Ovary (tissue), 9 donors: Measurements from ENCODE around the gene SORCS2. TPM values are rescaled to one million over a fixed set of nuclear protein-coding genes. Genes with fewer than 3 reads are reported as not detected.

Source experiments
- DNase-seq, 5 donors: peaks; one replicate each; pipeline ENCODE4 v3.0.0-alpha.2; 2019 to 2020
- H3K27ac ChIP-seq, 2 donors: fragments of 200-600 bp; one replicate each; pipeline versions ENCODE4 v1.5.1 to v1.8.0; 2019 to 2022
- H3K27me3 ChIP-seq: fragments of 200-600 bp; one replicate; pipeline ENCODE4 v1.8.0; 2022
- H3K36me3 ChIP-seq: fragments of 200-600 bp; sonication (generic); one replicate; pipeline ENCODE4 v1.5.1; 2019
- H3K4me1 ChIP-seq: one replicate; pipeline ENCODE4 v1.8.1; 2013; ENCODE audit warnings: mild to moderate bottlenecking, moderate library complexity; ENCODE audit not compliant: insufficient read depth
- H3K4me3 ChIP-seq: fragments of 200-600 bp; sonication (generic); one replicate; pipeline ENCODE4 v1.5.1; 2017
- H3K9me3 ChIP-seq, 2 donors: fragments of 200-600 bp in 1 of 2; sonication (generic) in 1 of 2; one replicate each; pipeline versions ENCODE4 v1.5.1 to v1.8.1; 2013 to 2019; ENCODE audit warnings: mild to moderate bottlenecking in 1 of 2, moderate library complexity in 1 of 2
- CTCF ChIP-seq, 3 donors: fragments of 450-650 bp in 2 of 3; fragments of 200-600 bp in 1 of 3; IDR thresholded peaks; one replicate each; pipeline versions ENCODE4 v1.5.1 to v1.8.0; 2016 to 2022; ENCODE audit warnings: antibody characterized with exemption in 3 of 3, mild to moderate bottlenecking in 1 of 3
- EP300 ChIP-seq: sonication (generic); formaldehyde crosslinking; IDR thresholded peaks from one replicate; pipeline ENCODE4 v1.6.1; 2017; ENCODE audit warnings: antibody characterized with exemption
- POLR2A ChIP-seq: fragments of 450-650 bp; IDR thresholded peaks from one replicate; pipeline ENCODE4 v1.6.1; 2017; ENCODE audit warnings: antibody characterized with exemption, mild to moderate bottlenecking, moderate library complexity
- WGBS, 3 donors: extraction: QIAGEN DNeasy Blood & Tissue Kit in 1 of 3; methylation state at CpG; one replicate each; pipeline versions ENCODE4 v1.1.5 to v1.1.7; 2013 to 2017; 5-methylcytosine and 5-hydroxymethylcytosine counted together
- intact Hi-C, 4 donors: fragments of 100-400 bp; cut with DNase I; formaldehyde crosslinking; loops; one replicate each; pipeline versions ENCODE4 v1.11.0 to v1.15.1; 2022 to 2023
- polyA plus RNA-seq, 2 donors: library from polyadenylated mRNA; stranded (reverse); fragments of 200-250 nt in 1 of 2; fragments of 350-450 nt in 1 of 2; fragmentation: Illumina TruSeq in 1 of 2; extraction: RNeasy Lipid Tissue Mini Kit (QIAGEN cat#74804) in 1 of 2; gene quantifications; one replicate each; pipeline ENCODE4 v1.2.3, GENCODE V29; 2013 to 2014
- total RNA-seq, 7 donors: library from RNA; depleted of rRNA in 2 of 7; stranded (reverse); fragments of >200 nt in 2 of 7; fragmentation: NEBNext Ultra II Directional in 3 of 7; extraction: Animal tissue kit (Norgen Biotek cat#: 25700) in 3 of 7; gene quantifications; one replicate each; pipeline versions ENCODE4 v1.1.0 to v1.2.4, GENCODE V29; 2016 to 2023
- donor health status: DM: no; HTN: no; CAD: no; lungs with moderate emphysema.
- donor health status: DM: no; HTN: no; CAD: no.
- donor health status: Bipolar disorder and iron deficiency.
- donor health status: DM: yes; HTN: yes; CAD: no.
- donor health status: DM: no; HTN: no; CAD: no.
- donor health status: DM: yes; HTN: yes; CAD: no.

SORCS2 gene
- total and polyA plus RNA-seq, 9 donors = 0.60 to 23.9 (median 7.1) TPM

GRCh38 chr4:7486101-7486500 lies 293.8 kb downstream of the SORCS2 start:
- no peak overlapping the region for H3K4me3 ChIP-seq
- no peaks in the 10 kb centered on the region for H3K36me3 ChIP-seq
- DNase-seq = no peak
- H3K27me3 ChIP-seq = no peaks in the 10 kb centered on the region
- H3K27ac ChIP-seq = no peak overlapping the region
- WGBS, 3 donors = 73 to 98% (median 88%) methylated on average over 7 to 11 of the region's 11 CpGs
- no peaks in the 10 kb centered on the region for H3K9me3 ChIP-seq
- intact Hi-C loops = no loop called here
- TF ChIP-seq EP300 (no peak), POLR2A (no peak), CTCF (IDR thresholded peaks at IDR 0.05) (no peak)
- no peaks in the 10 kb centered on the region for H3K4me1 ChIP-seq

GRCh38 chr4:7487502-7487901 lies 295.2 kb downstream of the SORCS2 start:
- no peaks in the 10 kb centered on the region for H3K4me1 ChIP-seq
- no peak overlapping the region for H3K27ac ChIP-seq
- intact Hi-C loops = no loop called here
- TF ChIP-seq CTCF (IDR thresholded peaks at IDR 0.05) (no peak), POLR2A (no peak), EP300 (no peak)
- no peaks in the 10 kb centered on the region for H3K9me3 ChIP-seq
- no peak overlapping the region for H3K4me3 ChIP-seq
- no peak for DNase-seq
- no peaks in the 10 kb centered on the region for H3K36me3 ChIP-seq
- 85 to 91% (median 90%) methylated on average over 10 of the region's 10 CpGs for WGBS, 3 donors
- no peaks in the 10 kb centered on the region for H3K27me3 ChIP-seq

GRCh38 chr4:7487998-7488671 lies 295.8 kb downstream of the SORCS2 start:
- intact Hi-C loops = no loop called here
- WGBS, 3 donors = 81 to 91% (median 88%) methylated on average over 15 of the region's 15 CpGs
- no peaks in the 10 kb centered on the region for H3K36me3 ChIP-seq

GRCh38 chr4:7491915-7492314 lies 299.6 kb downstream of the SORCS2 start:
- no peaks in the 10 kb centered on the region for H3K27me3 ChIP-seq
- H3K9me3 ChIP-seq = no peaks in the 10 kb centered on the region
- 96 to 99% (median 98%) methylated on average over 6 of the region's 6 CpGs for WGBS, 3 donors
- intact Hi-C loops = no loop called here
- no peak for TF ChIP-seq POLR2A
- TF ChIP-seq CTCF (IDR thresholded peaks at IDR 0.05) = no peak
- TF ChIP-seq EP300 = no peak
- H3K4me1 ChIP-seq = no peaks in the 10 kb centered on the region
- H3K27ac ChIP-seq = no peak overlapping the region
- DNase-seq = no peak
- H3K36me3 ChIP-seq = no peaks in the 10 kb centered on the region
- no peak overlapping the region for H3K4me3 ChIP-seq

More at GRCh38 chr4:7487998-7488671, 295.8 kb downstream of the SORCS2 start:
- H3K27ac ChIP-seq = no peak overlapping the region
- H3K4me3 ChIP-seq = no peak overlapping the region
- H3K27me3 ChIP-seq = no peaks in the 10 kb centered on the region
- DNase-seq = no peak
- no peaks in the 10 kb centered on the region for H3K4me1 ChIP-seq
- H3K9me3 ChIP-seq = no peaks in the 10 kb centered on the region
- TF ChIP-seq POLR2A = no peak
- TF ChIP-seq EP300 = no peak
- no peak for TF ChIP-seq CTCF (IDR thresholded peaks at IDR 0.05)
